ENCODE data around the gene GAL3ST1.
"Not testable (repeated sequence)": the region's sequence is repeated elsewhere in the genome, so short reads cannot be mapped to it uniquely, and the experiment has no call there.

GAL3ST1 gene

GRCh38 chr22:30596886-30597285, 22.4 kb upstream of the GAL3ST1 start:
- TF ChIP-seq CTCF (IDR thresholded peaks at IDR 0.05; ENCODE audit: low read depth, low read length): no peak
- no peak overlapping the region for H3K4me3 ChIP-seq (replicated peaks in 1 of 2; ENCODE audit: low read depth in 2 of 2, low read length in 2 of 2)
- no peak for DNase-seq (ENCODE audit: low read depth in 2 of 2)

GRCh38 chr22:30596199-30596598, 21.7 kb upstream of the GAL3ST1 start:
- DNase-seq (ENCODE audit: low read depth in 2 of 2): no peak
- TF ChIP-seq CTCF (IDR thresholded peaks at IDR 0.05; ENCODE audit: low read depth, low read length): no peak
- H3K4me3 ChIP-seq (replicated peaks in 1 of 2; ENCODE audit: low read depth in 2 of 2, low read length in 2 of 2): no peak overlapping the region

- peak overlapping the region; percentile 8 to 26 for H3K4me3 ChIP-seq (replicated peaks in 1 of 2; ENCODE audit: low read depth in 2 of 2, low read length in 2 of 2)
Measured at GRCh38 chr22:30592360-30592713, 17.9 kb upstream of the GAL3ST1 start.

GRCh38 chr22:30591588-30592359, 17.3 kb upstream of the GAL3ST1 start, which contains the start of gene PES1:
Gene PES1 (minus strand): TSS chr22:30591910. CDS start chr22:30591833, 77 bp downstream.
- peak within 1 kb of the TSS; percentile 57 to 87 for H3K4me3 ChIP-seq (replicated peaks in 1 of 2; ENCODE audit: low read depth in 2 of 2, low read length in 2 of 2)
- no peak for TF ChIP-seq CTCF (IDR thresholded peaks at IDR 0.05; ENCODE audit: low read depth, low read length)
- peak; percentile 100 for DNase-seq (ENCODE audit: low read depth in 2 of 2)

More at GRCh38 chr22:30592360-30592713, 17.9 kb upstream of the GAL3ST1 start:
- DNase-seq (ENCODE audit: low read depth in 2 of 2): not testable (repeated sequence)

GRCh38 chr22:30591191-30591587, 16.7 kb upstream of the GAL3ST1 start:
- H3K4me3 ChIP-seq (replicated peaks in 1 of 2; ENCODE audit: low read depth in 2 of 2, low read length in 2 of 2): peak overlapping the region; percentile 57 to 87
- TF ChIP-seq CTCF (IDR thresholded peaks at IDR 0.05; ENCODE audit: low read depth, low read length): no peak
- DNase-seq (ENCODE audit: low read depth in 2 of 2): peak; percentile 46 to 59

GRCh38 chr22:30586414-30586813, 11.9 kb upstream of the GAL3ST1 start:
- DNase-seq (ENCODE audit: low read depth in 2 of 2): no peak
- TF ChIP-seq CTCF (IDR thresholded peaks at IDR 0.05; ENCODE audit: low read depth, low read length): no peak
- H3K4me3 ChIP-seq (replicated peaks in 1 of 2; ENCODE audit: low read depth in 2 of 2, low read length in 2 of 2): no peak overlapping the region

GRCh38 chr22:30584441-30584840, 10.0 kb upstream of the GAL3ST1 start:
- no peak for TF ChIP-seq CTCF (IDR thresholded peaks at IDR 0.05; ENCODE audit: low read depth, low read length)
- no peak for DNase-seq (ENCODE audit: low read depth in 2 of 2)
- no peak overlapping the region for H3K4me3 ChIP-seq (replicated peaks in 1 of 2; ENCODE audit: low read depth in 2 of 2, low read length in 2 of 2)
